Suprapubic skin (tissue), 4 donors: ENCODE measurements around the gene PLA2G4E. TPM values are rescaled to one million over a fixed set of nuclear protein-coding genes. Genes with fewer than 3 reads are reported as not detected.
A peak's percentile ranks its signal among the peaks of the same experiment; 100 is the strongest.

Source experiments
- DNase-seq, 2 donors: peaks; one replicate each; pipeline ENCODE4 v3.0.0-alpha.2; 2019; ENCODE audit warnings: low spot score in 2 of 2
- H3K27ac ChIP-seq: fragments of 200-600 bp; sonication (generic); one replicate; pipeline ENCODE4 v1.5.1; 2019
- H3K27me3 ChIP-seq: fragments of 200-600 bp; sonication (generic); one replicate; pipeline ENCODE4 v1.5.1; 2019
- H3K36me3 ChIP-seq: fragments of 200-600 bp; sonication (generic); one replicate; pipeline ENCODE4 v1.5.1; 2019
- H3K4me1 ChIP-seq: fragments of 200-600 bp; sonication (generic); one replicate; pipeline ENCODE4 v1.5.1; 2019
- H3K4me3 ChIP-seq: fragments of 200-600 bp; sonication (generic); one replicate; pipeline ENCODE4 v1.5.1; 2019; ENCODE audit warnings: mild to moderate bottlenecking
- H3K9me3 ChIP-seq: fragments of 200-600 bp; sonication (generic); one replicate; pipeline ENCODE4 v1.5.1; 2019
- CTCF ChIP-seq, 2 donors: fragments of 200-600 bp in 1 of 2; fragments of 450-650 bp in 1 of 2; sonication (generic) in 1 of 2; IDR thresholded peaks; one replicate each; pipeline ENCODE4 v1.5.1; 2016 to 2019; ENCODE audit warnings: antibody characterized with exemption in 2 of 2, mild to moderate bottlenecking in 1 of 2, moderate library complexity in 1 of 2
- EP300 ChIP-seq: sonication (generic); formaldehyde crosslinking; IDR thresholded peaks from one replicate; pipeline ENCODE4 v1.6.1; 2017; ENCODE audit warnings: antibody characterized with exemption
- POLR2A ChIP-seq, 2 donors: fragments of 450-650 bp; IDR thresholded peaks; one replicate each; pipeline ENCODE4 v1.6.1; 2017; ENCODE audit warnings: antibody characterized with exemption in 2 of 2, mild to moderate bottlenecking in 2 of 2, moderate library complexity in 2 of 2
- POLR2AphosphoS5 ChIP-seq, 3 donors: sonication (generic); formaldehyde crosslinking; IDR thresholded peaks; one replicate each; pipeline ENCODE4 v1.6.1; 2017; ENCODE audit warnings: antibody characterized with exemption in 3 of 3
- WGBS: methylation state at CpG from one replicate; pipeline ENCODE4 v1.1.5; 2018; 5-methylcytosine and 5-hydroxymethylcytosine counted together
- total RNA-seq, 4 donors: library from RNA; depleted of rRNA; stranded (reverse); fragments of >200 nt; gene quantifications; one replicate each; pipeline ENCODE4 v1.1.0, GENCODE V29; 2016

PLA2G4E gene
- total RNA-seq, 4 donors from 2014 or later: 47.9 to 129 (median 60.9) TPM

- no peak for TF ChIP-seq EP300
- Histone ChIP-seq H3K27me3 (no peaks in the 10 kb centered on the region), H3K9me3 (no peaks in the 10 kb centered on the region), H3K4me3 (no peak overlapping the region), H3K36me3 (peaks cover 2% of the 10 kb centered on the region), H3K27ac (no peak overlapping the region), H3K4me1 (peaks cover 65% of the 10 kb centered on the region)
- 80% methylated on average over 1 of the region's 2 CpGs for WGBS
- peak in 1 of 2 donors; percentile 29 for DNase-seq
These were observed 73.9 kb downstream of the PLA2G4E start for GRCh38 chr15:41946970-41947369.

GRCh38 chr15:41945731-41946130 lies 75.1 kb downstream of the PLA2G4E start:
- no peaks in the 10 kb centered on the region for H3K27me3 ChIP-seq
- H3K4me3 ChIP-seq: no peak overlapping the region
- no peak overlapping the region for H3K27ac ChIP-seq
- peaks cover 55% of the 10 kb centered on the region for H3K4me1 ChIP-seq
- TF ChIP-seq CTCF (IDR thresholded peaks at IDR 0.05) (no peak), POLR2AphosphoS5 (IDR thresholded peaks at IDR 0.05) (no peak), EP300 (no peak), POLR2A (IDR thresholded peaks at IDR 0.05) (no peak)
- peak; percentile 37 to 49 for DNase-seq
- no peaks in the 10 kb centered on the region for H3K9me3 ChIP-seq
- peaks cover 7% of the 10 kb centered on the region for H3K36me3 ChIP-seq
- WGBS: 87% methylated on average over 11 of the region's 11 CpGs

GRCh38 chr15:41945221-41945620 lies 75.6 kb downstream of the PLA2G4E start:
- 100% methylated on average over 5 of the region's 6 CpGs for WGBS
- TF ChIP-seq POLR2AphosphoS5 (IDR thresholded peaks at IDR 0.05) (no peak), POLR2A (IDR thresholded peaks at IDR 0.05) (no peak), EP300 (no peak), CTCF (IDR thresholded peaks at IDR 0.05) (no peak)
- H3K27me3 ChIP-seq: no peaks in the 10 kb centered on the region
- no peaks in the 10 kb centered on the region for H3K9me3 ChIP-seq
- peaks cover 12% of the 10 kb centered on the region for H3K36me3 ChIP-seq
- H3K27ac ChIP-seq: no peak overlapping the region
- peak; percentile 58 to 70 for DNase-seq
- no peak overlapping the region for H3K4me3 ChIP-seq
- peaks cover 50% of the 10 kb centered on the region for H3K4me1 ChIP-seq

GRCh38 chr15:41944313-41944940 lies 76.4 kb downstream of the PLA2G4E start:
- TF ChIP-seq POLR2A (IDR thresholded peaks at IDR 0.05): no peak
- TF ChIP-seq POLR2AphosphoS5 (IDR thresholded peaks at IDR 0.05): peak in 1 of 3 donors; percentile 21
- TF ChIP-seq CTCF (IDR thresholded peaks at IDR 0.05): no peak
- no peak for TF ChIP-seq EP300
- Histone ChIP-seq H3K27me3 (no peaks in the 10 kb centered on the region), H3K27ac (peak overlapping the region; percentile 59), H3K4me3 (no peak overlapping the region), H3K9me3 (no peaks in the 10 kb centered on the region), H3K36me3 (peaks cover 15% of the 10 kb centered on the region), H3K4me1 (peaks cover 43% of the 10 kb centered on the region)
- 83% methylated on average over 8 of the region's 8 CpGs for WGBS
- DNase-seq: peak; percentile 72 to 79

- no peak overlapping the region for H3K4me3 ChIP-seq
These were observed 77.1 kb downstream of the PLA2G4E start for GRCh38 chr15:41943543-41944312.

More at GRCh38 chr15:41943543-41944312, 77.1 kb downstream of the PLA2G4E start:
- 80% methylated on average over 6 of the region's 6 CpGs for WGBS
- Histone ChIP-seq H3K27ac (peak overlapping the region; percentile 59), H3K4me1 (peaks cover 39% of the 10 kb centered on the region), H3K27me3 (no peaks in the 10 kb centered on the region), H3K36me3 (peaks cover 15% of the 10 kb centered on the region), H3K9me3 (no peaks in the 10 kb centered on the region)
- TF ChIP-seq POLR2AphosphoS5 (IDR thresholded peaks at IDR 0.05): no peak
- TF ChIP-seq CTCF (IDR thresholded peaks at IDR 0.05): no peak
- TF ChIP-seq EP300: no peak
- TF ChIP-seq POLR2A (IDR thresholded peaks at IDR 0.05): no peak
- DNase-seq: peak; percentile 43 to 71
